Activated CD8-positive, alpha-beta T cell treated with anti-CD3 and anti-CD28 coated beads, Interleukin-2, amount 10 ng/mL, durations not matched to agents 7 days and 5 days (primary cell): ENCODE measurements around the gene TUBB4A. TPM values are rescaled to one million over a fixed set of nuclear protein-coding genes. Genes with fewer than 3 reads are reported as not detected.

ENCODE experiments used
- ATAC-seq: fragments of 150-1000 bp; cut with Tn5 transposase; one replicate; pipeline ENCODE4 v1.10.0; 2021; ENCODE audit warnings: moderate library complexity
- CTCF ChIA-PET: fragments of 350-600 bp; sonication (Branson Sonifier 250); formaldehyde crosslinking; loops from one replicate; lab custom pipeline; 2021; ENCODE audit warnings: antibody characterized with exemption; lab: Charles Lee
- POLR2A ChIA-PET: fragments of 350-600 bp; sonication (Branson Sonifier 250); formaldehyde crosslinking; loops from one replicate; lab custom pipeline; 2021; ENCODE audit warnings: antibody characterized with exemption; lab: Charles Lee
- DNase-seq: peaks from one replicate; pipeline ENCODE4 v3.0.0-alpha.2; 2020
- H3K27ac Mint-ChIP-seq: one replicate; pipeline ENCODE4 v1.8.0; 2021; ENCODE audit warnings: mild to moderate bottlenecking, mixed read lengths
- H3K27me3 Mint-ChIP-seq: one replicate; pipeline ENCODE4 v1.8.0; 2021; ENCODE audit warnings: low read depth, mixed read lengths
- H3K36me3 Mint-ChIP-seq: one replicate; pipeline ENCODE4 v1.8.0; 2021; ENCODE audit warnings: low read depth, mixed read lengths
- H3K4me1 Mint-ChIP-seq: one replicate; pipeline ENCODE4 v1.8.0; 2021; ENCODE audit warnings: low read depth, mixed read lengths
- H3K4me3 Mint-ChIP-seq: one replicate; pipeline ENCODE4 v1.8.0; 2021; ENCODE audit warnings: mild to moderate bottlenecking, mixed read lengths
- H3K9me3 Mint-ChIP-seq: one replicate; pipeline ENCODE4 v1.8.0; 2022; ENCODE audit warnings: mixed read lengths; ENCODE audit not compliant: insufficient read depth
- total RNA-seq, 2 experiments: library from RNA; stranded (reverse); gene quantifications; one replicate each; pipeline ENCODE4 v1.2.3, GENCODE V29; 2021

TUBB4A gene
- total RNA-seq, 2 experiments from 2014 or later = 6.6 to 6.9 TPM

DNA sequence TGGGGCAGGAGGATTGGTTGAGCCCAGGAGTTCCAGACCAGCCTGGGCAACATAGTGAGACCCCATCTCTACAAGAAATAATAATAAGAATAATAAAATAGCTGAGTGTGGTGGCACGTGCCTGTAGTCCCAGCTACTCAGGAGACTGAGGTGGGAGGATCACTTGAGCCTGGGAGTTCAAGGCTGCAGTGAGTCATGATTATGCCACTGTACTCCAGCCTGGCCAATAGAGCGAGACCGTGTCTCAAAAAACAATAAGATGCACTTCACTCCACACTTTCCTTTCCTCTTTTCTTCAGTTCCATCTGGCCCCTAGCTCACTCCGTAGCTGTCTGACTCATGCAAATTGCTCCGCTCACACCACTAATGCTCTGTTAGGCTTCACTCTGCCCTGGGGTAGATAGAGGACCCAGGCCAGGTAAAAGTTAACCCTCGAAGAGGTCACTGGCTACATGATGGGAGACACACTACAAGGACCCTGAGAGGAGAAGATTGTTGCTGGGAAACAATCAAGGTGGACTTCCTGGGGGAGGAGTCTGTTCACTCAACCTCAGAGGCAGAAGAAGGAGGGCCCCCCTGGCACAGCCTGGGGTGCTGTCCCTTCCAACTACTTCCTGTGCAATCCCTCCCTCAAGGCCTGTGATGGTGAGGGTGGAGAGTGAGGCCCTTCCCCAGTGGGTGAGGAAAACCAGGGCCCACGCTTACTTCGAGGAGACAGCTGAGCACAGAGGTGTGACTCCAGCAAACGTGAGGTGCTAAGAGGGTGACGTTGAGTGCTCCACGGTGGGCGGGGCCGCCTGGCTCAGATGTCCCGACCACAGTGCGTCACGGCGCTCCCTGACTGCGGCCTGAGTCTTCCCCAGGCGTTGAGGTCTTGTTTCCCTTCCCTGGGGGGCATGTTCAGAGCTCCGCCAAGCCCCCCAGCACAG is 19.9 kb upstream of the TUBB4A start:
- H3K36me3 Mint-ChIP-seq = no peaks in the 10 kb centered on the region
- H3K4me1 Mint-ChIP-seq = peaks cover 34% of the 10 kb centered on the region
- no peaks in the 10 kb centered on the region for H3K9me3 Mint-ChIP-seq
- CTCF ChIA-PET = interaction anchor here (2.1 kb wide), 1 partner anchor 341 kb away, joined by 7 read pairs; no protein-coding TSS in a partner anchor
- peak; percentile 45 for ATAC-seq
- DNase-seq = peak; percentile 61
- H3K4me3 Mint-ChIP-seq = no peak overlapping the region
- no peaks in the 10 kb centered on the region for H3K27me3 Mint-ChIP-seq
- POLR2A ChIA-PET = interaction anchor here (0.6 to 1.0 kb wide), 4 partner anchors 9 to 148 kb away, joined by 3 read pairs; partner anchors contain the start of genes TNFSF14 and TNFSF9
- H3K27ac Mint-ChIP-seq = peak overlapping the region; percentile 54

DNA sequence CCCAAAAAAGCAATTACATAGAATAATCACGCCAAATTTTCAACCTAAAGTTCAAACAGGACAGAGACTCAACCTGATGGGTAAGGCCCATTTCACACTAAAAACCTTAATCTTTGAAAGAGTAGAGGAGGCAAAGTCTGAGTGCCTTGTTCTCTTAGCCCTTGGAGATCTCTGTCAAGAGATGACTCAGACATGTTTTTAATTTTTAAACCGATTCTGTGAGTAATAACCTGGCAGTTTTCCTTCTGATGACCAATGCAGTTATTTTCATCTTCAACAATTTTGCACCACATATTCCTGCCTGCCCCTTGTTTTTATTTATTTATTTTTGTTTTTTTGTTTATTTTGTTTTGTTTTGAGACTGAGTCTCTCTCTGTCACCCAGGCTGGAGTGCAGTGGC is 17.2 kb upstream of the TUBB4A start:
- no peaks in the 10 kb centered on the region for H3K36me3 Mint-ChIP-seq
- H3K9me3 Mint-ChIP-seq = no peaks in the 10 kb centered on the region
- CTCF ChIA-PET = interaction anchor here (1.1 to 1.4 kb wide), 2 partner anchors 11 to 34 kb away, joined by 3 read pairs; partner anchors contain the start of gene TNFSF9
- H3K27me3 Mint-ChIP-seq = no peaks in the 10 kb centered on the region
- H3K27ac Mint-ChIP-seq = peak overlapping the region; percentile 15
- DNase-seq (no peak), ATAC-seq (no peak)
- no peak overlapping the region for H3K4me3 Mint-ChIP-seq
- peaks cover 41% of the 10 kb centered on the region for H3K4me1 Mint-ChIP-seq
- POLR2A ChIA-PET = no interaction called here

DNA sequence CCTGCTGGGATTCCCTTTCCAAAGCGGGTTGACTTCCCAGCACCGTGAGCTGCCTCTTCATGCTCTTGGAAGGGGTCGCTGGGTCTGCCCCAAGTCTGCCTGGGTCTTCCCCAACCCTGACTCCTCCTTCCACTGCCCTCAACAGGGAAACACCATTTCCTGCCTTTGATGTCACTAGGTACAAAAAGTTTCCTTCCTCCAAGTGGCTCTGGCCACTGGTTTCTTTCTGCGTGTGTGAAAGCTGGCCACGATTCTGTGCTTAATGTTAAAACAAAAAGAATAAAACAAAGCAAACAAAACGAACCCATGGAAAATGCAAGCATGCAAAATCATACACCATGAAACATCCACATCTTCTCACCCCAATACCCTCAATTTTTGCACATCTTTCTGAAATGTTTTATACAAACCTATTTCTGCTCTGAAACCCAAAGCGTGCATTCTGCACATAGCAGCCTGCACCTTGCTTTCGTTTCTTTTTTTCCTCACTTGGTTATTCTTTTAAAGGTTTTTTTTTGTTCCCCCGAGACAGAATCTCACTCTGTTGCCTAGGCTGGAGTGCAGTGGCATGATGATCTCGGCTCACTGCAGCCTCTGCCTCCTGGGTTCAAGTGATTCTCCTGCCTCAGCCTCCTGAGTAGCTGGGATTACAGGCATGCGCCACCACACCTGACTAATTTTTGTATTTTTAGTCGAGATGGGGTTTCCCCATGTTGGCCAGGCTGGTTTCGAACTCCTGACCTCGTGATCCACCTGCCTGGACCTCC is 16.2 kb upstream of the TUBB4A start:
- Mint-ChIP-seq H3K27me3 (no peaks in the 10 kb centered on the region), H3K27ac (peak overlapping the region; percentile 82), H3K9me3 (no peaks in the 10 kb centered on the region), H3K4me3 (peak overlapping the region; percentile 63), H3K36me3 (no peaks in the 10 kb centered on the region), H3K4me1 (peaks cover 41% of the 10 kb centered on the region)
- DNase-seq (peak; percentile 63), ATAC-seq (peak; percentile 20)
- CTCF ChIA-PET = interaction anchor here (0.8 to 3.3 kb wide), 11 partner anchors 15 to 345 kb away, joined by 3 to 22 read pairs (median 6); partner anchors contain the start of gene VAV1
- POLR2A ChIA-PET = interaction anchor here (1.2 to 1.5 kb wide), 3 partner anchors 37 to 123 kb away, joined by 3 to 6 read pairs (median 3); partner anchors contain the start of gene DENND1C

DNA sequence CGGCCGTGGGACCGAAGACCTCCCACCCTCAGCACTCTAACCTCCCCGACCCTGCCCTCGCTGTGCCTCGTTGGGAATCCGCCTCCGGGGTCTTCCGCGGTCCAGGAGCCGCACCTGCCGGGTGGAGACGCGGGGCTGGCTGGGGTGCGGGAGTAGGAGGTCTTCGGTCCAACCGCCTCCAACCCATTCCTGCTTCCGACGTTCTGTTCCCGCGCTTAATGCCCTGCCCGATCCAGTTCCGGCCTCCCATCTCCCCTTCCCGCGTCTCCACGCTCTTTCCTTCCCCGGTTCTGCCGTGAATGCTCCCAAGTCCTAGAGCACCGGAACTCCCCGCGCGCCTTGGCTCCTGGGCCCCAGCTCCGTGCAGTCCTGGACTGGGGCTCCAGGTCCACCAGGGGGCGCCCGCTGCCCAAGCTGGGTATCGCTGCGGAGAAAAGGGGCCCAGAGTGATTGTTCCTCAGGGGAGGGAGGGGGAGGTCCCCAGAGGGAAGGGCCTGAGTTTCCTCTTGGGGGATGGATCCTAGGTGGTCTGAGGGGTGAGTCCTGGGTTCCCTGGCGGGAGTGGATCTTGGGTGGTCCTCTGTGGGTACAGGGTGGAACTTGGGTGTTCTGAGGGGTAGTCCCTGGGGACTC is 14.7 kb upstream of the TUBB4A start:
- Mint-ChIP-seq H3K4me1 (peaks cover 32% of the 10 kb centered on the region), H3K27ac (peak overlapping the region; percentile 93), H3K4me3 (peak overlapping the region; percentile 93), H3K27me3 (no peaks in the 10 kb centered on the region), H3K9me3 (no peaks in the 10 kb centered on the region), H3K36me3 (no peaks in the 10 kb centered on the region)
- DNase-seq (peak; percentile 94), ATAC-seq (peak; percentile 87)
- ChIA-PET POLR2A (interaction anchor here (0.7 to 2.0 kb wide), 5 partner anchors 35 to 347 kb away, joined by 3 to 7 read pairs (median 5); partner anchors contain the start of genes DENND1C and GPR108), CTCF (interaction anchor here (0.7 to 3.3 kb wide), 33 partner anchors 9 to 350 kb away, joined by 3 to 29 read pairs (median 5); partner anchors contain the start of genes DENND1C, KHSRP, TNFSF14 and VAV1)

DNA sequence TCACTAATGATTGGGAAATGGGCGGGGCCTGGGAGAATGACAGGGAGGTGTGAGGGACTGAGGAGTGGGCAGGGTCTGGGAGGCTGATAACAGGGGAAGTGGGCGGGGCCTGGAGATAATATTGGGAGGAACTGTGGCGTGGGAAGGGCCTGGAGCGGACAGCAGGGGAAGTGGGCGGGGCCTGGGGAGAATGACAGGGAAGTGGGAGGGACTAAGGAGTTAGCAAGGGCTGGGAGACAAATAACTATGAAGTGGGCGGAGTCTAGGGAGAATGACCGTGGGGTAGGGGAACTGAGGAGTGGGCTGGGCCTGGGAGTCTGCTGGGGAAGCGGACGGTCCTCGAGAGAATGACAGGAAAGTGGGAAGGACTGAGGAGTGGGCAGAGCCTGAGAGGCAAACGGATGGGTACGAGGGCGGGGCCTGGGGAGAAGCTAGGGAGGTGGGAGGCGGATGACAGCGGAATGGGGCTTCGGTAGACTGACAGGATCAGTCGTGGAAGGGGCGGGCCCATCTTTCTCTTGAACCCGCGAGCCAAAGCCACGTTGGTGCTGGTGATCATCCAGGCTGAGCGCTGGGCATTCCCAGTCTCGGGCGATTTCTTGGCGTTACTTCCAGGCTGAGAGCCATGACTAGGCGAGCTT is 14.0 kb upstream of the TUBB4A start:
- Mint-ChIP-seq H3K9me3 (no peaks in the 10 kb centered on the region), H3K27ac (peak overlapping the region; percentile 93), H3K4me1 (peaks cover 33% of the 10 kb centered on the region), H3K4me3 (peak overlapping the region; percentile 93), H3K36me3 (no peaks in the 10 kb centered on the region), H3K27me3 (no peaks in the 10 kb centered on the region)
- ChIA-PET POLR2A (interaction anchor here (0.7 to 2.0 kb wide), 3 partner anchors 35 to 347 kb away, joined by 3 to 7 read pairs (median 5); partner anchors contain the start of genes DENND1C and GPR108), CTCF (interaction anchor here (0.7 to 3.3 kb wide), 33 partner anchors 8 to 351 kb away, joined by 3 to 29 read pairs (median 5); partner anchors contain the start of genes DENND1C, KHSRP, TNFSF14 and VAV1)
- ATAC-seq = peak; percentile 68
- DNase-seq = peak; percentile 87

DNA sequence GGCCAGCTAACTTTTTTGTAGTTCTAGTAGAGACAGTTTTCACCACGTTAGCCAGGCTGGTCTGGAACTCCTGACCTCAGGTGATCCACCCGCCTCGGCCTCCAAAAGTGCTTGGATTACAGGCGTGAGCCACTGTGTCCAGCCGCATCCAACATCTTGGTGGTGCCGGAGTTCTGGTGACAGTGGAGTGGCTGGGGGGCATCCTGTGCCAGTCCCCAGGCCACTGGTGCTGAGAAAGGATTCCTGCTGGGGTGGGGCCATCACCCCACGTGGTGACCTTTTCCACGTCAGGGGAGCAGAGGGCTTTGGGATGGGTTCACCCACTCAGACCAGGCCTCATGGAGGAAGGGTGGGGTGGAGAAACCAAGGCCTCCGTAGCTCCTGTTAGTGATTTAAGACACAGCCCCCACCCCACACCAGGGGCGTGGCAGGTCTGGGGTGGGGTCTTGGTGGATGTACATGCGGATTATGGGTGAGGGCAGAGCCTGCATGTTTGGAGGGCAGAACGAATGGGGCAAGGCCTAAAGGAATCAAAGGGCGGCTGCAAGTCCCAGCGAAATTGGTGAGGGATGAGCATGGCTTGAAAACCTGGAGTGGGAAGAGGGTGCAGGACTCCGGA is 12.9 kb upstream of the TUBB4A start:
- no peak overlapping the region for H3K27ac Mint-ChIP-seq
- POLR2A ChIA-PET = no interaction called here
- ATAC-seq = no peak
- CTCF ChIA-PET = interaction anchor here (0.8 kb wide), 1 partner anchor 116 kb away, joined by 3 read pairs; no protein-coding TSS in a partner anchor
- H3K4me1 Mint-ChIP-seq = peaks cover 32% of the 10 kb centered on the region
- H3K36me3 Mint-ChIP-seq = no peaks in the 10 kb centered on the region
- H3K9me3 Mint-ChIP-seq = no peaks in the 10 kb centered on the region
- H3K4me3 Mint-ChIP-seq = peak overlapping the region; percentile 26
- no peak for DNase-seq
- H3K27me3 Mint-ChIP-seq = no peaks in the 10 kb centered on the region

DNA sequence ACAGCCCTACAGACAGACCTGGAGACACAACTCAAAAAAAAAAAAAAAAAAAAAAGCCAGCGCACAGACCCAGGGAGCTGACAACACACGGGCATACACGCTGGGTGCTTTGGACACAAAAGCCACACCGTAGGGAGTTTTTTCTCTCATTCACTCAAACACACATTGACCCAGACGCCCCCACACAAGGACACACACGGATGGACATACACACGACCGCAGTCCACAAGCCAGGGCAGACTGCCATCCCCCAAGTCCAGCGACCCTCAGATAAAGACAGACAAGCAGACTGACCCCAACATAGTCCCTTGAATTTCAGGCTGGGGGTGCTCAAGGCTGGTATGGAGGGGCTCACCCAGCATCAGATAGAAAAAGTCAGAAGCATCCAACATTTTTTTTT is 12.0 kb upstream of the TUBB4A start:
- Mint-ChIP-seq H3K27ac (no peak overlapping the region), H3K9me3 (no peaks in the 10 kb centered on the region), H3K4me3 (no peak overlapping the region), H3K4me1 (peaks cover 26% of the 10 kb centered on the region), H3K36me3 (no peaks in the 10 kb centered on the region), H3K27me3 (no peaks in the 10 kb centered on the region)
- ChIA-PET CTCF (no interaction called here), POLR2A (no interaction called here)
- ATAC-seq (no peak), DNase-seq (no peak)

DNA sequence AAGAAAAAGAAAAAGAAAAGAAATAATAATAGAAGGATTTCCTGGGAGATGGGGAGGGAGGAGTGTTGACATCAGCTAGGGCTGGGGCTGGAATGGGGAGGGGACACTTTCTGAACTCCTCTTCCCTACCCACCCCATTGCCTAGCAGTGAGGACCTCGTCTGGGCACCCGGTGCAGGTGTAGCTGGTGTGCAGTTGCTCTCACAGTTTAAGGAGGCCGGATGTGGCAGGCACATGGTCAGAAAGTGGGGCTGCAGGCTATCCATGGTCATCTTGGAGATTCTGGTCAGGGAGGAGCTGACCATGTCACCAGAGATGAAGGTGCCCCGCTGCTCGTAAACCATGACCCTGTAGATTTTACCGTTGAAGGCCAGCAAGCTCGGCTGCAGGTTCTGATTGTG is 8.5 kb upstream of the TUBB4A start:
- Mint-ChIP-seq H3K27ac (no peak overlapping the region), H3K27me3 (no peaks in the 10 kb centered on the region), H3K9me3 (no peaks in the 10 kb centered on the region), H3K4me3 (no peak overlapping the region), H3K4me1 (peaks cover 2% of the 10 kb centered on the region), H3K36me3 (no peaks in the 10 kb centered on the region)
- CTCF ChIA-PET = interaction anchor here (1.5 kb wide), 1 partner anchor 30 kb away, joined by 5 read pairs; the partner anchor contains the start of gene DENND1C
- DNase-seq (no peak), ATAC-seq (no peak)
- POLR2A ChIA-PET = no interaction called here

DNA sequence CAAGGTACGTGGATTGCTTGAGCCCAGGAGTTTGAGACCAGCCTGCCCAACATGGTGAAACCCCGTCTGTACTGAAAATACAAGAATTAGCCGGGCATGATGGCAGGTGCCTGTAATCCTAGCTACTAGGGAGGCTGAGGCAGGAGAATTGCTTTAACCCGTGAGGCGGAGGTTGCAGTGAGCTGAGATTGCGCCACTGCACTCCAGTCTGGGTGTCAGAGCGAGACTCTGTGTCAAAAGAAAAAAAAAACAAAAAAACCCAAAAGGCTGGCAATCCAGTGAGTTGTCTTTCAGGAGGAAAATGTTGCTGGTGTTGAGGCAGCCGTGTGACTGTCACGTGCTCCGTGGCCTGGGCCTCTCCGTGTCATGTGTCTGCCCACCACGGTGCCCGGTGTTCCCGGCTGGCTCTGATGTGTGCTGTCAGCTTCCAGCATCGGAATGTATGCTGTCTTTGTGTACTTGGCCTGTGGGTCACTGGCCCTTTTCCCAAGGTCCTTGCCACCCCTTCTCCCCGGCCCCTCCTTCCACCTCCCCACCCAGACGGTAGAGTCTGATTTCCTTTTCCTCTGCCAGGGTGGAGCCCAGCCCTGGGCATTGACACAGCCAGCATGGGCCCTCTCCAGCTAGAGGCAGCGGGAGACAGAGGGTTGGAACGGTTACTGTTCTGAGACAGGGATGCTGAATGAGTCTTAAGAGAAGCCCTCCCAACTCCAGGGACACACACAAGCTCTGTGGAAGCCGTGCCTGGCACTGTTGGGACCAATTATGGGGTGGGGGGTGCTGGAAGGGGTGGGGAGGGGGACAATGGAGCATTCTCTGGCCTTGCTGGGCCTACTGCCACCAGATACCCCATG is 7.2 kb upstream of the TUBB4A start:
- POLR2A ChIA-PET = no interaction called here
- H3K27me3 Mint-ChIP-seq = no peaks in the 10 kb centered on the region
- peaks cover 10% of the 10 kb centered on the region for H3K4me1 Mint-ChIP-seq
- no peak overlapping the region for H3K27ac Mint-ChIP-seq
- no peak for DNase-seq
- H3K9me3 Mint-ChIP-seq = no peaks in the 10 kb centered on the region
- no peaks in the 10 kb centered on the region for H3K36me3 Mint-ChIP-seq
- ATAC-seq = no peak
- H3K4me3 Mint-ChIP-seq = no peak overlapping the region
- CTCF ChIA-PET = no interaction called here
